MM.1S (cell line): ENCODE data around the gene ZNF764.
A peak's percentile ranks its signal among the peaks of the same experiment; 100 is the strongest.
"Not testable (repeated sequence)": the region's sequence is repeated elsewhere in the genome, so short reads cannot be mapped to it uniquely, and the experiment has no call there.

Experiments
- DNase-seq: peaks from one replicate; pipeline ENCODE4 v3.0.0-alpha.2; 2015
- H2AFZ ChIP-seq: fragments of 300-600 bp; sonication (generic); 2 replicates; pipeline ENCODE4 v1.6.0; 2016; ENCODE audit warnings: antibody characterized with exemption, low read length
- H3F3A ChIP-seq: fragments of 300-600 bp; sonication (generic); 2 replicates; pipeline ENCODE4 v1.6.1; 2016; ENCODE audit warnings: mild to moderate bottlenecking, antibody characterized with exemption, low read length, moderate library complexity, mixed read lengths; ENCODE audit not compliant: insufficient read depth
- H3K27ac ChIP-seq: fragments of 300-600 bp; sonication (generic); 2 replicates; pipeline ENCODE4 v1.5.1; 2016; ENCODE audit warnings: mild to moderate bottlenecking, low read length
- H3K27me3 ChIP-seq: fragments of 300-600 bp; sonication (generic); replicated peaks from 2 replicates; pipeline ENCODE4 v1.6.0; 2016; ENCODE audit warnings: low read length; ENCODE audit not compliant: insufficient read depth
- H3K36me3 ChIP-seq: fragments of 300-600 bp; sonication (generic); replicated peaks from 2 replicates; pipeline ENCODE4 v1.6.1; 2016; ENCODE audit warnings: mild to moderate bottlenecking, low read length, mixed read lengths; ENCODE audit not compliant: insufficient read depth
- H3K4me1 ChIP-seq: fragments of 300-600 bp; sonication (generic); 2 replicates; pipeline ENCODE4 v1.6.1; 2016; ENCODE audit warnings: low read length, mixed read lengths
- H3K4me2 ChIP-seq: fragments of 300-600 bp; sonication (generic); 2 replicates; pipeline ENCODE4 v1.6.0; 2016; ENCODE audit warnings: low read depth, low read length
- H3K4me3 ChIP-seq: fragments of 300-600 bp; sonication (generic); 2 replicates; pipeline ENCODE4 v1.5.1; 2016; ENCODE audit warnings: low read length, mixed read lengths
- H3K79me2 ChIP-seq: fragments of 300-600 bp; sonication (generic); 2 replicates; pipeline ENCODE4 v1.6.1; 2016; ENCODE audit warnings: mixed run types, low read length, mixed read lengths
- H3K9ac ChIP-seq: fragments of 300-600 bp; sonication (generic); 2 replicates; pipeline ENCODE4 v1.6.1; 2016; ENCODE audit warnings: low read length, mixed read lengths
- H3K9me2 ChIP-seq: fragments of 300-600 bp; sonication (generic); replicated peaks from 2 replicates; pipeline ENCODE4 v1.6.1; 2016; ENCODE audit warnings: mild to moderate bottlenecking, low read length, mixed read lengths; ENCODE audit not compliant: insufficient read depth
- H3K9me3 ChIP-seq: fragments of 300-600 bp; sonication (generic); replicated peaks from 2 replicates; pipeline ENCODE4 v1.6.1; 2016; ENCODE audit warnings: mild to moderate bottlenecking, low read length, mixed read lengths; ENCODE audit not compliant: insufficient read depth
- H4K20me1 ChIP-seq: fragments of 300-600 bp; sonication (generic); 2 replicates; pipeline ENCODE4 v1.6.1; 2016; ENCODE audit warnings: mild to moderate bottlenecking, low read length, moderate library complexity, mixed read lengths; ENCODE audit not compliant: insufficient read depth
- CTCF ChIP-seq: fragments of 300-600 bp; sonication (generic); IDR thresholded peaks from 2 replicates; pipeline ENCODE4 v1.5.1; 2016; ENCODE audit warnings: antibody characterized with exemption, low read length, mixed read lengths
- EZH2 ChIP-seq: fragments of 300-600 bp; sonication (generic); optimal IDR thresholded peaks from 2 replicates; pipeline ENCODE3; 2017; ENCODE audit warnings: low read depth, mild to moderate bottlenecking, antibody characterized with exemption, low read length, mixed read lengths
- EZH2phosphoT487 ChIP-seq: fragments of 300-600 bp; sonication (generic); IDR thresholded peaks from 2 replicates; pipeline ENCODE4 v1.6.1; 2018; ENCODE audit warnings: antibody characterized with exemption, low read length

The ZNF764 gene

GRCh38 chr16:30589582-30589981 is 31.4 kb upstream of the ZNF764 start:
- not testable (repeated sequence) for H3K27ac ChIP-seq, H3K4me2 ChIP-seq, DNase-seq, H3K9me2 ChIP-seq, H3K27me3 ChIP-seq, H4K20me1 ChIP-seq, H3K9me3 ChIP-seq, H3F3A ChIP-seq, H3K36me3 ChIP-seq, H3K9ac ChIP-seq, H3K4me1 ChIP-seq, H2AFZ ChIP-seq, H3K79me2 ChIP-seq, H3K4me3 ChIP-seq

DNA sequence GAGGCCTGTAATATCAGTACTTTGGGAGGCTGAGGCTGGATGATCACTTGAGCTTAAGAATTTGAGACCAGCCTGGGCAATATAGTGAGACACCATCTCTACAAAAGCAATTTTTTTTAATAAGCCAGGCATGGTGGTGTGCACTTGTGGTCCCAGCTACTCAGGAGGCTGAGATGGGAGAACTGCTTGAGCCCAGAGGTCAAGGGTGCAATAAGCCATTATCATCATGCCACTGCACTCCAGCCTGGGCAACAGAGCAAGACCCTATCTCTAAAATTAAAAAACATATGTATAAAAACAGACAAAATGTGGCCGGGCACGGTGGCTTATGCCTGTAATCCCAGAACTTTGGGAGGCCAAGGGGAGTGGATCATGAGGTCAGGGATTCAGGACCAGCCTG is 30.5 kb upstream of the ZNF764 start:
- H3K27ac ChIP-seq = no peak overlapping the region
- no peaks in the 10 kb centered on the region for H3F3A ChIP-seq
- no peaks in the 10 kb centered on the region for H3K79me2 ChIP-seq
- TF ChIP-seq EZH2phosphoT487 (no peak), EZH2 (no peak), CTCF (no peak)
- no peak overlapping the region for H3K9ac ChIP-seq
- H3K27me3 ChIP-seq = no peaks in the 10 kb centered on the region
- no peaks in the 10 kb centered on the region for H4K20me1 ChIP-seq
- H3K4me2 ChIP-seq = no peak overlapping the region
- no peaks in the 10 kb centered on the region for H3K9me3 ChIP-seq
- no peaks in the 10 kb centered on the region for H3K9me2 ChIP-seq
- no peaks in the 10 kb centered on the region for H3K36me3 ChIP-seq
- no peak for DNase-seq
- H3K4me1 ChIP-seq = peaks cover 5% of the 10 kb centered on the region; the same call in 1 of the 2 replicates
- H3K4me3 ChIP-seq = no peak overlapping the region
- no peak overlapping the region for H2AFZ ChIP-seq

GRCh38 chr16:30585400-30586191 is 27.4 kb upstream of the ZNF764 start, which contains the start of gene ZNF785:
ZNF785 (minus strand) TSS chr16:30585697; CDS start chr16:30585611, 86 bp downstream.
- Histone ChIP-seq H3K27ac (no peak within 1 kb of the TSS), H3K9ac (no peak within 1 kb of the TSS; the same call in 1 of the 2 replicates), H3F3A (no peaks in the 10 kb centered on the region), H3K4me2 (peak within 1 kb of the TSS; percentile 70), H3K36me3 (no peaks in the 10 kb centered on the region), H2AFZ (peak within 1 kb of the TSS; percentile 63), H4K20me1 (no peaks in the 10 kb centered on the region), H3K9me3 (no peaks in the 10 kb centered on the region), H3K4me3 (peak within 1 kb of the TSS; percentile 35), H3K27me3 (no peaks in the 10 kb centered on the region), H3K9me2 (no peaks in the 10 kb centered on the region), H3K79me2 (no peaks in the 10 kb centered on the region), H3K4me1 (peaks cover 5% of the 10 kb centered on the region; the same call in 1 of the 2 replicates)
- TF ChIP-seq EZH2 (no peak), CTCF (peak; percentile 24)
- peak; percentile 56 for DNase-seq

DNA sequence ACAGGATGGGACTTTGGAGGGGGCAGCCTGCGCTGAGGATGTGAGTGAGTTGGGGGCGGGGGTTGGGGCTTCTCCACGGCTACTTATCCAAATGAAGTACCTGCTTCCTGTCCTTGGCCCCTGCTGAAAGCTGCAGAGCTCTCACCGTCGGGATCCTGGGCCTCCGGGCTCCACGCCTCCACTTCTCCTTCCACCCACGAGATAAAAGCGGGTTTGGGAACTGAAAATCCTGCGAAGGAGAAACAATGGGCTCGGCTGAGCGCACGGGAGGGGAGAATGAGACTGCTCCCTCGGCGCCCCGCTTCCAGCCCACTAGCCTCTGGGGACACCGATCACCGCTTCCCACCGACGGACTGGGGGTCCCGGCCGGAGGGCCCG is 26.8 kb upstream of the ZNF764 start:
- no peaks in the 10 kb centered on the region for H3K9me3 ChIP-seq
- no peaks in the 10 kb centered on the region for H3K27me3 ChIP-seq
- peak overlapping the region; percentile 70; the same call in 1 of the 2 replicates for H3K4me2 ChIP-seq
- H3K36me3 ChIP-seq = no peaks in the 10 kb centered on the region
- no peak overlapping the region; the same call in 1 of the 2 replicates for H3K4me3 ChIP-seq
- H4K20me1 ChIP-seq = no peaks in the 10 kb centered on the region
- no peaks in the 10 kb centered on the region for H3K9me2 ChIP-seq
- H3K79me2 ChIP-seq = no peaks in the 10 kb centered on the region
- no peak overlapping the region for H3K9ac ChIP-seq
- peak overlapping the region; percentile 63 for H2AFZ ChIP-seq
- H3F3A ChIP-seq = no peaks in the 10 kb centered on the region
- TF ChIP-seq EZH2 (no peak), EZH2phosphoT487 (no peak), CTCF (no peak)
- no peak for DNase-seq
- H3K4me1 ChIP-seq = peaks cover 5% of the 10 kb centered on the region; the same call in 1 of the 2 replicates
- no peak overlapping the region for H3K27ac ChIP-seq
